HG02938 (cell line): ENCODE data around the gene HARS2.
A peak's percentile ranks its signal among the peaks of the same experiment; 100 is the strongest.
"Not testable (repeated sequence)": the region's sequence is repeated elsewhere in the genome, so short reads cannot be mapped to it uniquely, and the experiment has no call there.

Source experiments
- ATAC-seq: cut with Tn5 transposase; IDR thresholded peaks from one replicate; pipeline ENCODE4 v1.9.1; 2021; ENCODE audit warnings: mild to moderate bottlenecking, moderate library complexity; ENCODE audit not compliant: unreplicated experiment

Gene HARS2, protein sequence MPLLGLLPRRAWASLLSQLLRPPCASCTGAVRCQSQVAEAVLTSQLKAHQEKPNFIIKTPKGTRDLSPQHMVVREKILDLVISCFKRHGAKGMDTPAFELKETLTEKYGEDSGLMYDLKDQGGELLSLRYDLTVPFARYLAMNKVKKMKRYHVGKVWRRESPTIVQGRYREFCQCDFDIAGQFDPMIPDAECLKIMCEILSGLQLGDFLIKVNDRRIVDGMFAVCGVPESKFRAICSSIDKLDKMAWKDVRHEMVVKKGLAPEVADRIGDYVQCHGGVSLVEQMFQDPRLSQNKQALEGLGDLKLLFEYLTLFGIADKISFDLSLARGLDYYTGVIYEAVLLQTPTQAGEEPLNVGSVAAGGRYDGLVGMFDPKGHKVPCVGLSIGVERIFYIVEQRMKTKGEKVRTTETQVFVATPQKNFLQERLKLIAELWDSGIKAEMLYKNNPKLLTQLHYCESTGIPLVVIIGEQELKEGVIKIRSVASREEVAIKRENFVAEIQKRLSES

DNA sequence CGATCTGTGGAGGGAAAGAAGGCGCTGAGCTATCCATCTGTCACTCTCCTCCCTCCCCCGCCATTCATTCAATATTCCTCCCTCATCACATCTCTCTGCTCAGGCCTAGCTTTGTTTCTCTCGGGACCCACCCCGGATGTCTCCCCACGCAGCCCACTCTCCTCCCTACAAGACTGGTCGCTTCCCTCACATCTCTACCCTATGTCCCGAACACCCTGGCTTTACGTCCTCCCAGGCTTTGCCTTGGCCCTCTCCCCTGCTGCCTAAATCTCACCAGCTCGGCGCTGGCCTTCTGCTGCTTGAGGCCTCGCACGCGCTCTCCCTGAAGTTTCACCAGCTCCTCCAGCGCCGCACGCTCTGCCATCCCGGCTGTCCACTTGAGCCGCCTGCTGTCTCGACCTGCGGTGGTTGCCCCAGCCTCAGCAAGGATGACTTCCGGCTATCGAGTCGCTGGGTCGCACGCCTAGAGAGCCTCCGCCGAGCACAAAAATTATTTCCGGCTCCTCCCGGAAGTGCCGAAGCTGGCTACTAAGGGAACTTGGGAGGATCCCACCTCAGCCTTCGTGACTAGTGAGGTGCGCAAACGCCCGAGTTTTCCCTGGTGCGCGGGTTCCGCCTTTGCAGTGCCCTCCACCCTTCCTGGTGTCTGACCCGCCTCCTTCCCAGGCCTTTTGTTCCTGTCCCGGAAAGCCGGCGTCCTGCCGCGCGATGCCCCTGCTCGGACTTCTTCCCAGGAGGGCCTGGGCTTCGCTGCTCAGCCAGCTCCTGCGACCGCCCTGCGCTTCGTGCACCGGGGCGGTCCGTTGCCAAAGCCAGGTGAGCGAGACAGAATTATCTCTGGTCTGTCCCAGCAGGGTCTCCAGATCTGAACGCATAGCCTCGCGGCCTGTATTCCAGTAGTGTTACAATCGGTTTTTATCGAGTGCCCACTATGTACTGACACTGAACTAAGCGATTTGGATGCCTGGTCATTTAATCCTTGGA, at the start of gene HARS2, which contains the start of gene HARS1:
TSS of gene HARS2 (plus strand) at position 515 of the 984 bp plus-strand sequence. CDS start at position 709, 194 bp downstream.
TSS of gene HARS1 (minus strand) at position 430 of the 984 bp plus-strand sequence. CDS start at position 364, 66 bp downstream.
- ATAC-seq, result peak; percentile 96

DNA sequence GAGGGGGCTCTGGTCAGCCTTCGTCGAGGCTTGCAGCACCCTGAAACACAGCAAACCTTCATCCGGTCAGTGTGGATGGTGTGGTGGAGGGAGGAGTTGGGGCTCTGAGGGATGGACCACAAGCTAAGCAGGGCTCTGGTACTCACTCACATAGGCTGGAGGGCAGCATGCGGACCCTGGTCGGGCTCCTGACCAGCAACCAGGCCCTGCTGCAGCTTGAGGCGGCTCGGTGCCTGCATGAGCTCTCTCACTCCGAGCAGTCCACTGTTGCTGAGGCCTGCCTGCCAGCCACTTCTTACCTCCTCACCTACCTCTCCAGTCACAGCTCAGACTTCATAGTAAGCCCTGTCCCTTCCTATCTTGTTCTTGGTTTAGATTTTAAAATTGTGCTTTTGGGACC, 49.5 kb upstream of the HARS2 start:
- ATAC-seq, result no peak

DNA sequence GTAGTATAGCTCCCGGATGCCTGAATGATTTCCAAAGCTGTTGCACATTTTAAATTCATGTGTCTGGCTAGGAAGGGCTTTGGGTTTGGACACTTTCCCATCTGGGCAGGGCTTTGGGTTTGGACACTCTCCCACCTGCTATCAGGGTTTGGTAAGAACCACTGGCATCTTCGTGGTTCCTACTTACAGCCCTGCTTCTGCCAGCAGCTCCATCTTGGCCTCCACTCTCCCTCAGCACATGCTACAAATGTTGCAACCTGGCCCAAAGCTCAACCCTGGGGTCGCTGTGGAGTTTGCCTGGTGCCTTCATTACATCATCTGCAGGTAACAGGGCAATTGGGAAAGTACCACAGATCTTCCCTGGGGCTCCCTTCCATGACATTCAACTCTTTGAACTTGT, 48.5 kb upstream of the HARS2 start:
- ATAC-seq, result no peak

DNA sequence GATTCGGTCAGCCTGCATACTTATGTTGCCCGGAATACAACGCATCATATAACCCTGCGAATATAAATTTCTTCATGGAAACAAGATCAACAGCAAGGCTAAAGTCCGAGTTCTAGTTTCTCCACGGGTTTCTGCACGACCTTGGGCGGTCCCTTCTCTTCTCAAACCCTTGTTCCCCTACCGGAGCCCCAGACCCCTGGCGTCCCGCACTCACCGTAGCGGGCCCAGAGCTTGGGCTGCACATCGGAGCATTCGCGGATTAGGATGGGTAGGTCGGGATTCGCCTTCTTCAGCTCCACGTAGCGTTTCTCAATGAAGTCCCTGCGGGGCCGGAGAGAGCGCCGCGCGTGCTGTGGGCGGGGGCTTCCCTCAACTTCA, 44.2 kb upstream of the HARS2 start:
- peak; percentile 26 for ATAC-seq

DNA sequence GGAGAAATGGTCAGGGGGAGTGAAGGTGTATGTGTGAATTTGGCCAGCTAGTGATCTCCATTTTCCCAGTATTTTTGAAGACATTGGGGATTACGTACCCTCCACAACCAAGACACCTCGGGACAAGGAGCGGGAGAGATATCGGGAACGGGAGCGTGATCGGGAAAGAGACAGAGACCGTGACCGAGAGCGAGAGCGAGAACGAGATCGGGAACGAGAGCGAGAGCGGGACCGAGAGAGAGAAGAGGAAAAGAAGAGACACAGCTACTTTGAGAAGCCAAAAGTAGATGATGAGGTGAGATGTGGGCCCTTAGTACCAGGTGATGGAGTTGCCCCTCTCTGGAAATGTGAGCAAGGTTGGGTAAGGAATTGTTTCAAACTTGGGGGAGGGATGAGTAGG, 32.4 kb upstream of the HARS2 start:
- ATAC-seq, result no peak

DNA sequence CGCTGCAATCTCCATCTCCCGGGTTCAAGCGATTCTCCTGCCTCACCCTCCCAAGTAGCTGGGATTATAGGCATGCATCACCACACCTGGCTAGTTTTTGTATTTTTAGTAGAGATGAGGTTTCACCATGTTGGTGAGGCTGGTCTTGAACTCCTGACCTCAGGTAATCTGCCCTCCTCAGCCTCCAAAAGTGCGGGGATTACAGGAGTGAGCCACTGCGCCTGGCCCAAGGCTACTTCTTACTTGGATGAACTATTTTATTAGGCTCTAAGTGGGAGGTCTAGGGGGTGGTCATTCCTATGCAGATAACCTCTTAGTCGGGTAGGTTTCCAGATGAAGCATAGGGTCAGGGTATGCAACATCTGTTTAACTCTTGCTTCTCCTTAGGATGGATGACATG, 30.9 kb upstream of the HARS2 start:
- ATAC-seq, result not testable (repeated sequence)

DNA sequence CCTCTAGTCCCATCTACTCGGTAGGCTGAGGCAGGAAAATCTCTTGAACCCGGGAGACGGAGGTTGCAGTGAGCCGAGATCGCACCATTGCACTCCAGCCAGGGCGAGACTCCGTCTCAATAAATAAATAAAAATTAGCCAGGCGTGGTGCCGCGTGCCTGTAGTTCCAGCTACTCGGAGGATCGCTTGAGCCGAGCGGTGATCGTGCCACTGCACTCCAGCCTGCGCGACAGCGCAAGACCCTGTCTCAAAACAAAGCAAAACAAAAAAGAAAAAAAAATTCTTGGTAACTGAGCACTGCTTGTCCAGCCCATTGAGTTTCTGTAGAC, 27.3 kb upstream of the HARS2 start:
- no peak for ATAC-seq

DNA sequence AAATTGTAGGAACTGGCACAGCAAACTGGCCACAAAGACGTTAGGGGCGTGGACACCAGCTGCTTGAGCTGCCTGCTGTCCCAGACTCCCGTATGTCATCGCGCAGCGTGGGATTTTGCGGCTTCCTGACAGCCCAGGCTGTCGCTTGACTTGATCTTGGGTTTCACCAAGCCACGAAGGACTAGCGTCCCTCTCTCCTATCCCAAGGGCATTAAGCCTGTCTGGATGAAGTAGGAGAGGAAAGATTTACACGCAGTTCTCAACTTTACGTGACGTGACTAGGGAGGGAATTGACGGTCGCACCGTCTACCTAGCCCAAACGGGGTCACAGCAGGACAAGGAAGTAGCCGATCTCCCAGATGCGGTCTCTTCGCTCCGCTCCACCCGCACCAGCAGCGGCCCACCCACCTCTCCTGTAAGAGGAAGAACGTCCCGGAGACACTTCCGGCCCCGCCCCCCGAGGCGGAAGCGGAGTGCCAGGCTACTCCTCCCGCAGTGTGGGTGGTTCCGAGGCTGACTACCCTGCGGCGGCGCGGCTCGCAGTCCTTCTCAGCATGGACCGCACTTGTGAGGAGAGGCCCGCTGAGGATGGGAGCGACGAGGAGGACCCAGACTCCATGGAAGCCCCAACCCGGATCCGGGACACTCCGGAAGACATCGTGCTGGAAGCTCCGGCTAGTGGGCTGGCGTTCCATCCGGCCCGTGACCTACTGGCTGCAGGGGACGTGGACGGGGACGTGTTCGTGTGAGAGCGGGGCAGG, 26.7 kb upstream of the HARS2 start, which contains the start of gene WDR55:
TSS of gene WDR55 (plus strand) at position 546 of the 761 bp plus-strand sequence. CDS start at position 555, 9 bp downstream.
- ATAC-seq, result peak; percentile 95

DNA sequence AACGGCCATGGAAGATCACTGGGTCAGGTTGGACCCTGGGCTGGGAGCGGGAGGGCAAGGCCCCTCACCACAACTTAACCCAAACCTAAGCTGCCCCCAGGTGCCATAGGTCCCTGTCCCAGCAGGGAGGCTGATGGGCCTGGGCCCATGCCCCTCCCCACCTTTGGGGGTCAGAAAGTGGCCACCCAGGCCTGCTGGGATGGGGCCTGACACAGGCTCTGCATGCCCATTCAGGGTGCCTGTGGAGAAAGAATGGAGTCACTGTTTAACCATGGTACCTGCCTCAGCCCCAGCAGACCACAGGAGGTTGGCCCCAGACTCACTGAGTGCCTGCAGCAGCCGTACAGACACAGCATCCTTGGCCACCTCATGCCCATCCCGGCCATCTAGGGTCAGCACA, 20.2 kb upstream of the HARS2 start:
- not testable (repeated sequence) for ATAC-seq

DNA sequence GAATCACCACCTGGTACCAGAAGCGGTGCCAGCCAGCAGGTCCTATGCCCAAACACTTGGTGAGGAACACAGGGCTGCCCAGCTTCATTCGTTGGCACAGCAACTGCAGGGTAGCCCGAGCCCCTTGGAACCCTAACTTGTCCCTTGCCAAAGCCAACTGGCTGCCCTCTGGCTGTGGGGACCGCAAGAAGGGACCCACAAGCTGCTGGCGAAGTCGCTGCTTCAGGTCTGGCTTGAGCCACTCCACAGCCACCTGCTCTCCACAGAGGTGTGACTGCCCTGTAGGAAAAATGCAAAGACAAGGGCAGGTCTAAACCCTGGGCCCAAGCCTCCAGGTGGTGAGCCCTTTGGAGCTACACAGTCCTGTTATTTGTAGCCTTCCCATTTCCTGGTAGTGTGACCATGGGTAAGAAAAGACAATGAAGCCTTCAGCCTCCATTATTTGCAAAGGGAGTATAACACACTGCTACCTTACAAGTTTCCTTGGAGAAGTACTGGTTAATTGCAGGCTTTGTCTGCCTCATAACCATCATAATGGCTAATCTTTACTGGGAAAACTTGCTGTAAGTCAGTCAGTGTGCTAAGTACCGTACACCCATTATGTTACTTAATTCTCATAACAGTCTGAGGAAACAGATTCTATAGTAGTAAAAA, 19.7 kb upstream of the HARS2 start:
- no peak for ATAC-seq

DNA sequence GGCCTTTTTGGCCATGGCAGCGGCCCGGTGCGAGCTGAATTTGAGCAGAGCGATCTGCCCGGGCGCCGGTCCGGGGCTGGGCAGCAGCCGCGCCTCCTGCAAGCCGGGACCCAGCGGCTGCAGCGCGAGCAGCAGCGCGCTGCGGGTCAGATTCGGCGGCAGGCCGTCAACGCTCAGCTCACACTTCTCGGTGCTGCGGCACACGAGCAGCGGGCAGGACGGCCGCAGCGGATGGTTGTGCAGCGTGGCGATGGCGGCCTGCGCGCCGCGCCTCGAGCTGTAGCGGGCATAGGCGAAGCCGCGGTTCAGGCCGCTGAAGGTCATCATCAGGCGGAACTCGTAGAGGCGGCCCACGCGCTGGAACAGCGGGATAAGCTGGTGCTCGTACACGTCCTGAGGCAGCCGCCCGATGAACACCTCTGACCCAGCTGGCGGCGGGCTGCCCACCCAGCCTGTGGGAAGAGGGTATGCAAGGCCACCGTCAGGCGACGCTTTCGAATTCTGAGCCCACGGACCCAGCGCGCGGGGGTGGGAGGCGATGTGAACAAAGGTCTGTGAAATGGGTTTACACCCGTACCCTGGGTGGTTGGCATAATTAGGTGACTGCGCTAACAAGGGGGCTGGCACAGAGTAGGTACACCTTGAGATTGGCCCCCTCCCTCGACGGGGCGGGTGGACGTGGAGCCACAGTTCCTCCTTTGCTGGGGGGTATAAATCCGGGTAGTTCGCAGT, 18.6 kb upstream of the HARS2 start:
- ATAC-seq, result no peak

DNA sequence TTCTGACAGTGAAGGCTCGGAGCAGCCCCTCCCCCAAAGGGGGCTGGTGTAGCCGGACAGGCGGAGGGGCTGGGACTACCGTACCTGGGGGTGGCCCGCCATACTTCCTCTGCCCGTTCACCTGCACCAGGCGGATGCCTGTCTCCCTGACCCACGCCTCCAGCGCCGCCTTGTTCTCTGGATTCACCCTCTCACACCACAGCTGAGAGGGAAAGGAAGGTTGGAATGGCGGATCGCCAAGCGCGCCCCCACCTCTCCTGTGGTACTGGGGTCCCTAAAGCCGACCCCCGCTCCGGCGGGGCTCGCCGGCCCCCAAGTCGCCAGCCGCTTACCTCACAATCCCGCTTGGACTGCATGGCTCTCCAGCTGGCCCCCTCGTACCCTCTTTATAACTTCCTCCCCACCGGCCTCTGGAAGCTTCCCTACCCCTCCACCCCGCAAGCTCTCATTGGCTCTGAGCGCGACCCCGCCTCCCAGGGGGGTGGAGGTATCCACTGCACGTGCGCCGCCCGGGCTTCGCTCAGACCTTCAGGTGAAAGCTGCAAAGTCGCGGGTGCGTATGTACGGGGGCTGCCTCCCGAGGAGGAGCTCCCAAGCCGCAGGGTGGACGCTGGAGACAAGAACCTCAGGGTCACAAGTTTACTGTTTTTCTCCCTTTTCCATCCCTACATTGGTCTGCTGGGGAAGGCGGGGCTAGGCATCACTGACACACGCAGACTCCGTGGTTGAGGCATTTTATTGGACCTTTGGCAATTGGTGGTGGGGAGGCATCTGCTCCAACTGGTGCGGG, 17.9 kb upstream of the HARS2 start, which contains the start of gene DND1:
TSS of gene DND1 (minus strand) at position 390 of the 790 bp plus-strand sequence. CDS start at position 356, 34 bp downstream.
- ATAC-seq, result no peak

DNA sequence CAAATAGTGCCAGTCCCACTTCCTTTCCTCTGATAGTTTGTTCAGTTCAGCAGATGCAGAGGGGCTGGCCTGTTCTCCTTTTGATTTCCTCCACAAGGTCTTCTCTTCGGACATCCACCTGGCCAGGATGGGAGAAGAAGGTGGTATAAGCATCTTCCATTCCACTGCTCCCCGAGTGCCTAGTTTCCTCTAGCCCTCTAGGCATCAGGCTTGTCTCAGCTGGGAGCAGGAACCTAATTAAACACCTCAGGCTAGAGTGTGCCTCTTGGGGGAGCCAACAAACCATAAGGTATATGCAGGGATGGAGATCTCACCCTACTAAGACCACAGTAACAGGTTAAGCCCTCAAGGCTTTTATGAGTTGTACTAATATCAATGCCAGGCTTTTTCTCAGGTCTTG, 17.0 kb upstream of the HARS2 start:
- no peak for ATAC-seq

DNA sequence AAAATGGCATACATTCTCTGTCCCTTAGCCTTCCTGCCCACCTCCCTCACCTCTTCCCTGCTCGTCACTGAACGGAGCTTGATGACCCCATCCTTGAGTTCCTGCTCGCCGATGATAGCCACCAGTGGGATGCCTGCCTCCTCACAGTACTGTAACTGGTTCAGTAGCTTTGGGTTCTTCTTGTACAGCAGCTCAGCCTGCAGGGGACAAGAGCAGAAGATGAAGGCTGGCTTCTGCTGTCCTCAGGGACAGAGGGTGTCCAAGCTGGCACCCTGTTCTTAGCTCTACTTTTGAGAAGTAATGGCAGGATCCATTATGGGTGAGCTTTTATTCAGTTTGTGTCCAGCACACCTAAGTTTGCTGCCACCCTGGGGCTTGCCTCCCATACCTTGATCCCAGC, 16.6 kb upstream of the HARS2 start:
- no peak for ATAC-seq

DNA sequence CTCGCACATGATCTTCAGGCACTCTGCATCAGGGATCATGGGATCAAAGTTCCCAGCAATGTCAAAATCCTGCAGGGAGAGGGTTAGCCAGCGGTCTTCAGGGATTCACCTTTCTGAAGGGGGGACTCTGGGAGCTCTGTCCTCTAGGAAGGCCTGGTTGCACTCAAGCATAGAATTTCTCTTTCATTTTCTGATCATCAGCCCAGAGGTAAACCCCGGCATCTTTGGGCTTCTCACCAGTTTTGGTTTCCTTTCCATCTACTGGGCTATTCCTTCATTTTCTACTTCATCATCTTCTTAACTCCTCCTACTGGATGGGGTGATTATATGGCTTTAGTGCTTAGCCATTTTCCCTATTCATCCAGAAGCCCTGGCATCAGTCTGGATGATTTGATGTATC, 13.3 kb upstream of the HARS2 start:
- ATAC-seq, result peak; percentile 70

DNA sequence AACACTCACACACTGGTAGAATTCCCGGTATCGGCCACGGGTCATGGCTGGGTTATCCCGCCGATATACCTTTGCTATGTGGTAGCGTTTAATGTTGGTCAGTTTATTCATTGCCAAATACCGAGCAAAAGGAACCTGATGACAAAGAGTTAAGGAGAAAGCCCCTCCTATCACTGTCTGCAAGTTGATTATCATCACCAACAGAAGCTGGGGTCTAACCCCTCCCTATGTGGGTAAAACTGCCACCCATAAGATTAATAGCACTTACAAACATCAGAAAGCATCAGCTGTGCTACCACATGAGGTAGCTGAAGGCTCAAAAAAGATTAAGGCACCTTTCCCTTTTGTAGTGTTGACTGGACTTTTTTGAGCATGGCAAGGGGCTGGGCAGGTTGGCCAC, 12.3 kb upstream of the HARS2 start:
- ATAC-seq, result no peak

DNA sequence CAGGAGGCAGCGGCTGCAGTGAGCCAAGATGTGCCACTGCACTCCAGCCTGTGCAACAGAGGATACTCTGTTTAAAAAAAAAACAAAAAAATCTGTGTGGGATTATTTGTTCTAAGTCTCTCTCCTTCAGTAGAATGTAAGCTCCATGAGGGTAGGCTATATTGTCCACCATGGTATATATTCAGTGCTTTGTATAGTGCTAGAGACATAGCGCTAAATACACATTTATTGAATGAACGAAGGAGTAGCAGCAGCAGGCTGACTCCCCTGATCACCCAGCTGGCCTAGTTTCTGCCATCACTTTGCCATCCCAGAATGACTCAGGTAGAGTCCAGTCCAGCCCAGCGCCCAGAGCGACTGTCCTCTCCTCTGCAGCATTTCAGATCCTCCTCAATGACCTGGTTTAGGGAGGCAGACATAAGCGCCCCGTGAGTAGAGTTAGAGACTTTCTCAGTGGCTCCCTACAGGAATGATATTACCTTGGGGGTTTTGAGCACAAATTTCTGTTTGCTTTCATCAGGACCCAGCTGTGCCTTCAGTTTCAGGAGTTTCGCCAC, 801 bp upstream of the HARS2 start:
- ATAC-seq, result no peak

DNA sequence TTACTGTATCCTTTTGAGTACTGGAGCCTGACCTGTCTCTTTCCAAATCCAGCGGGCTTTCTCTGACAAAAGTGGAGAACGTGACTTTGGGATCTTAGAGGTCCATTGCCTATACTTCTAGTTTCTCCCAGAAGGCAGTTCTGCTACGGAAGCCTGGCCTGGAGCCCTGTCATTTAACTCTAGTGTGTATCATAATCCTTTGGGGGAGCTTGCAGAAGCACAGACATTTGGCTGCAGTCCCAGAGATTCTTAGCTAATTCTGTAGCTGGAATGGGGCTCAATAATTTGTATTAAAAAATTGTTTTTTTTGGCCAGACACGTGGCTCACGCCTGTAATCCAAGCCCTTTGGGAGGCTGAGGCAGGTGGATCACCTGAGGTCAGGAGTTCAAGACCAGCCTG, 3.0 kb downstream of the HARS2 start:
- no peak for ATAC-seq
